ENCODE results near the gene CORO6. TPM values are rescaled to one million over a fixed set of nuclear protein-coding genes. Genes with fewer than 3 reads are reported as not detected.

CORO6 gene
- total and polyA plus RNA-seq, 4 donors: 0.23 to 3.0 (median 0.59) TPM

DNA sequence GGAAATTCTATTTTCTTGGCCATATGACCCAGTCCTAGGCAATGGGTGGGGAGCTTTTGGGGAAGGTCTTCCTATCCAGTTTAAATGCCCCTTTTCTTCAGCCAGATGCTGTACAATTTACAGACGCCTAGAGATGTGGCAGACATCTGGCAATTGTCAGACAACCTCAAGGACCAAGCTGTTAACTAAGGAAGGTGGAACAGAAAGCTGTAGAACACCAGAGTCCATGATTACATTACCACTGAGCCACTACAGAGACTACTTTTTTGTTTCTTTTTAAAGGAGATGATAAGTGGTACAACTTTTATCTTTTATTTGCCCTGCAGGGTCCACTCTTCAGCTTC is 21.1 kb upstream of the CORO6 start:
- DNase-seq (ENCODE audit: low spot score): no peak
- Histone ChIP-seq H3K4me3 (ENCODE audit: low read depth in 1 of 3, low read length in 3 of 3) (no peak overlapping the region), H3K27ac (ENCODE audit: low read depth in 1 of 2, low read length in 2 of 2) (no peak overlapping the region), H3K36me3 (ENCODE audit: control insufficient read depth in 4 of 4, insufficient read depth in 3 of 4, low read depth in 1 of 4, low read length in 3 of 4) (peaks cover 0 to 4% (median 1%) of the 10 kb centered on the region in 4 donors), H3K27me3 (ENCODE audit: control insufficient read depth in 4 of 4, insufficient read depth in 4 of 4, low read length in 3 of 4) (no peaks in the 10 kb centered on the region), H3K4me1 (ENCODE audit: control insufficient read depth in 4 of 4, insufficient read depth in 4 of 4, low read length in 3 of 4) (peaks cover 0 to 7% (median under 1%) of the 10 kb centered on the region in 4 donors), H3K9ac (ENCODE audit: low read depth in 1 of 2, low read length in 2 of 2) (no peak overlapping the region), H3K9me3 (ENCODE audit: control insufficient read depth in 4 of 4, low read length in 3 of 4) (no peaks in the 10 kb centered on the region)
- TF ChIP-seq GABPA (IDR thresholded peaks at IDR 0.05 in 1 of 2, conservative IDR thresholded peaks at IDR 0.05 in 1 of 2) (no peak), HNF4G (IDR thresholded peaks at IDR 0.05) (no peak), JUND (IDR thresholded peaks at IDR 0.05) (no peak), YY1 (IDR thresholded peaks at IDR 0.05) (no peak), FOXA1 (IDR thresholded peaks at IDR 0.05) (no peak), FOXA2 (IDR thresholded peaks at IDR 0.05) (no peak), CTCF (IDR thresholded peaks at IDR 0.05; ENCODE audit: low read depth, low read length, missing input control) (no peak), RXRA (IDR thresholded peaks at IDR 0.05) (no peak), TAF1 (conservative IDR thresholded peaks at IDR 0.05) (no peak), EGR1 (IDR thresholded peaks at IDR 0.05; ENCODE audit: low read depth in 2 of 2) (no peak), NR2F2 (IDR thresholded peaks at IDR 0.05) (no peak)
- TF ChIP-seq, protein P1, sequence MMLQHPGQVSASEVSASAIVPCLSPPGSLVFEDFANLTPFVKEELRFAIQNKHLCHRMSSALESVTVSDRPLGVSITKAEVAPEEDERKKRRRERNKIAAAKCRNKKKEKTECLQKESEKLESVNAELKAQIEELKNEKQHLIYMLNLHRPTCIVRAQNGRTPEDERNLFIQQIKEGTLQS (IDR thresholded peaks at IDR 0.05): no peak
- TF ChIP-seq, protein P2, sequence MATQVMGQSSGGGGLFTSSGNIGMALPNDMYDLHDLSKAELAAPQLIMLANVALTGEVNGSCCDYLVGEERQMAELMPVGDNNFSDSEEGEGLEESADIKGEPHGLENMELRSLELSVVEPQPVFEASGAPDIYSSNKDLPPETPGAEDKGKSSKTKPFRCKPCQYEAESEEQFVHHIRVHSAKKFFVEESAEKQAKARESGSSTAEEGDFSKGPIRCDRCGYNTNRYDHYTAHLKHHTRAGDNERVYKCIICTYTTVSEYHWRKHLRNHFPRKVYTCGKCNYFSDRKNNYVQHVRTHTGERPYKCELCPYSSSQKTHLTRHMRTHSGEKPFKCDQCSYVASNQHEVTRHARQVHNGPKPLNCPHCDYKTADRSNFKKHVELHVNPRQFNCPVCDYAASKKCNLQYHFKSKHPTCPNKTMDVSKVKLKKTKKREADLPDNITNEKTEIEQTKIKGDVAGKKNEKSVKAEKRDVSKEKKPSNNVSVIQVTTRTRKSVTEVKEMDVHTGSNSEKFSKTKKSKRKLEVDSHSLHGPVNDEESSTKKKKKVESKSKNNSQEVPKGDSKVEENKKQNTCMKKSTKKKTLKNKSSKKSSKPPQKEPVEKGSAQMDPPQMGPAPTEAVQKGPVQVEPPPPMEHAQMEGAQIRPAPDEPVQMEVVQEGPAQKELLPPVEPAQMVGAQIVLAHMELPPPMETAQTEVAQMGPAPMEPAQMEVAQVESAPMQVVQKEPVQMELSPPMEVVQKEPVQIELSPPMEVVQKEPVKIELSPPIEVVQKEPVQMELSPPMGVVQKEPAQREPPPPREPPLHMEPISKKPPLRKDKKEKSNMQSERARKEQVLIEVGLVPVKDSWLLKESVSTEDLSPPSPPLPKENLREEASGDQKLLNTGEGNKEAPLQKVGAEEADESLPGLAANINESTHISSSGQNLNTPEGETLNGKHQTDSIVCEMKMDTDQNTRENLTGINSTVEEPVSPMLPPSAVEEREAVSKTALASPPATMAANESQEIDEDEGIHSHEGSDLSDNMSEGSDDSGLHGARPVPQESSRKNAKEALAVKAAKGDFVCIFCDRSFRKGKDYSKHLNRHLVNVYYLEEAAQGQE (IDR thresholded peaks at IDR 0.05): no peak
- TF ChIP-seq, protein P3, sequence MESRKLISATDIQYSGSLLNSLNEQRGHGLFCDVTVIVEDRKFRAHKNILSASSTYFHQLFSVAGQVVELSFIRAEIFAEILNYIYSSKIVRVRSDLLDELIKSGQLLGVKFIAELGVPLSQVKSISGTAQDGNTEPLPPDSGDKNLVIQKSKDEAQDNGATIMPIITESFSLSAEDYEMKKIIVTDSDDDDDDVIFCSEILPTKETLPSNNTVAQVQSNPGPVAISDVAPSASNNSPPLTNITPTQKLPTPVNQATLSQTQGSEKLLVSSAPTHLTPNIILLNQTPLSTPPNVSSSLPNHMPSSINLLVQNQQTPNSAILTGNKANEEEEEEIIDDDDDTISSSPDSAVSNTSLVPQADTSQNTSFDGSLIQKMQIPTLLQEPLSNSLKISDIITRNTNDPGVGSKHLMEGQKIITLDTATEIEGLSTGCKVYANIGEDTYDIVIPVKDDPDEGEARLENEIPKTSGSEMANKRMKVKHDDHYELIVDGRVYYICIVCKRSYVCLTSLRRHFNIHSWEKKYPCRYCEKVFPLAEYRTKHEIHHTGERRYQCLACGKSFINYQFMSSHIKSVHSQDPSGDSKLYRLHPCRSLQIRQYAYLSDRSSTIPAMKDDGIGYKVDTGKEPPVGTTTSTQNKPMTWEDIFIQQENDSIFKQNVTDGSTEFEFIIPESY (IDR thresholded peaks at IDR 0.05): no peak
- 91% methylated on average over 1 of the region's 1 CpG for WGBS

- H3K27ac ChIP-seq (ENCODE audit: low read depth in 1 of 2, low read length in 2 of 2): no peak overlapping the region
- no peak overlapping the region for H3K9ac ChIP-seq (ENCODE audit: low read depth in 1 of 2, low read length in 2 of 2)
- 91% methylated on average over 2 of the region's 2 CpGs for WGBS
- no peak overlapping the region for H3K4me3 ChIP-seq (ENCODE audit: low read depth in 1 of 3, low read length in 3 of 3)
- H3K36me3 ChIP-seq (ENCODE audit: control insufficient read depth in 4 of 4, insufficient read depth in 3 of 4, low read depth in 1 of 4, low read length in 3 of 4): no peaks in the 10 kb centered on the region
- peaks cover 0 to 7% (median under 1%) of the 10 kb centered on the region in 4 donors for H3K4me1 ChIP-seq (ENCODE audit: control insufficient read depth in 4 of 4, insufficient read depth in 4 of 4, low read length in 3 of 4)
- DNase-seq (ENCODE audit: low spot score): no peak
- H3K9me3 ChIP-seq (ENCODE audit: control insufficient read depth in 4 of 4, low read length in 3 of 4): no peaks in the 10 kb centered on the region
- TF ChIP-seq EGR1 (IDR thresholded peaks at IDR 0.05; ENCODE audit: low read depth in 2 of 2): no peak
- no peak for TF ChIP-seq FOXA1 (IDR thresholded peaks at IDR 0.05)
- no peak for TF ChIP-seq JUND (IDR thresholded peaks at IDR 0.05)
- no peak for TF ChIP-seq TAF1 (conservative IDR thresholded peaks at IDR 0.05)
- no peak for TF ChIP-seq HNF4A (conservative IDR thresholded peaks at IDR 0.05)
- no peak for TF ChIP-seq CTCF (IDR thresholded peaks at IDR 0.05; ENCODE audit: low read depth, low read length, missing input control)
- TF ChIP-seq, protein P4, sequence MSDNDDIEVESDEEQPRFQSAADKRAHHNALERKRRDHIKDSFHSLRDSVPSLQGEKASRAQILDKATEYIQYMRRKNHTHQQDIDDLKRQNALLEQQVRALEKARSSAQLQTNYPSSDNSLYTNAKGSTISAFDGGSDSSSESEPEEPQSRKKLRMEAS (IDR thresholded peaks at IDR 0.05): no peak
- TF ChIP-seq YY1 (IDR thresholded peaks at IDR 0.05): no peak
- no peaks in the 10 kb centered on the region for H3K27me3 ChIP-seq (ENCODE audit: control insufficient read depth in 4 of 4, insufficient read depth in 4 of 4, low read length in 3 of 4)
These were observed 19.5 kb upstream of the CORO6 start for GRCh38 chr17:29642171-29642611.
